Smooth muscle cell of the brain vasculature (primary cell): ENCODE measurements around the gene TTF2.
"Not testable (repeated sequence)": the region's sequence is repeated elsewhere in the genome, so short reads cannot be mapped to it uniquely, and the experiment has no call there.

Source experiments
- DNase-seq: peaks from one replicate; pipeline ENCODE4 v3.0.0-alpha.2; 2012; ENCODE audit warnings: low read depth, low spot score

TTF2 gene

DNA sequence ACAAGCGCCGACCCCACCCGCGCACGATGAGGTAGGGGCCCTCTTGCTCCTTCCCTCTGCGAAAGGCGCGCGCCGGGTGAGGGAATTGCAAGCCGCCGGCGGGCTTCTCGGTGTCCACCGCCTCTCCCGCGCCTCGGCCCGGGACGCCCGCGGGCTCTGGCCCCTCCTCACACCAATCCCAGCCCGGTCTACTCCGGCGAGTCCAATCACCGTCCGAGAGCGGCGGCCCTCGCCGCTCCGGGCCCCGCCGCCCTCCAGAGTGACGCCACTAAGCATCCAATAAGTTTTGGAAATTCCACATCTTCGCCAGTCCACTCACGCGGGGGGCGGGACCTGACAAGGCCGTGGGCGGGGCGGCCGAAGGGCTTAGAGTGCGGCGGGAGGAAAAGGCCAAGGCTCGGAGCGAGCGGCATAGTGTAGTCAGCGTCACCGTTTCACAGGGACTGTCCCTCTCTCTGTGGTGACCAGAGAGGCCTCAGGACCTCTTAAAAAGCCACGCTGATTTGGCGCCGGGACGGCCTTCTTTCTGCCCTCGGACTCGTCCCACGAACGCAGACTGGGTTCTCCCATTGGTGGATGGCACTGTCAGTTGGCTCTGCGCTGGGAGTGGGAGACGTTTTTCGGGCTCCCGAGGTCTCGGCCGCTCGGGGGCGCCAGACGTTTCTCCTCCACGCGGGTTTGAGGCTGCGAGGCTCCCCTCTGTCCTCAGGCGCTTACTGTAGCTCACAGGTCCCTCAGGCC is 61.6 kb downstream of the TTF2 start, which contains the start of gene TRIM45:
TRIM45 (minus strand) TSS at position 161 of the 741 bp plus-strand sequence. CDS start 548 bp downstream, outside the sequence.
- peak; percentile 93 for DNase-seq

DNA sequence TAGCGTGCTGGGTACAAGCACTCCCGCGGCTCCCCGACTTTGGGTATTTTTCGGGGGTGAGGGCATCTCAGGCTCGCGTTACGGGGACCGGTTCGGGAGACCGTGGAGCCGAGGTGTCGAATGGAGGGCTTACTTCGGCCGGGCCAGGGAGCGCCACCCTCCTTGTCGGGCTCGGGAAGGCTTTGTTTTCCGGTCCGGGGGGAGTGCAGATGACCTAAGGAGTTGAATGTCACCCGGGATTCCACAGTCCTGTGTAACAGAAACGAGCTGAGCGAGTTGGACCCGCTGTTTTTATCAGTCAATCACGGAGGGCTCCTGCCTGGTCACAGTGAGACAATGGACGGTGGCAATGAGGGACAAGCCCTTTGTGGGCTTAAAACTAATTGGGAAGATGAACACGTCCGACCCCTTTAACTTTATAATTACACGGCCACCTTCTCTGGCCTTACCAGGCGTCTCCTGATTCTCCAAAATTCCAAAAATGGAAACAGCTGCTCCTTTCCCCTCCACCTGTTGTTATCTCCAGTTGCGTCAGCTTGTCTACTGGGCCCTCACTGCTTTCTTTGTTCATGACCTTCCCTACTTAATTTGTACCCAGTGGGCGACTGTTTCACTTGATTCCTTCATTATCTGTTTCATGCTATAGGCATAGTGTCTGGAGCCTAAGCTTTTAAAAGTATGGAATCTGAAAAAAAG is 62.4 kb downstream of the TTF2 start:
- DNase-seq: no peak

DNA sequence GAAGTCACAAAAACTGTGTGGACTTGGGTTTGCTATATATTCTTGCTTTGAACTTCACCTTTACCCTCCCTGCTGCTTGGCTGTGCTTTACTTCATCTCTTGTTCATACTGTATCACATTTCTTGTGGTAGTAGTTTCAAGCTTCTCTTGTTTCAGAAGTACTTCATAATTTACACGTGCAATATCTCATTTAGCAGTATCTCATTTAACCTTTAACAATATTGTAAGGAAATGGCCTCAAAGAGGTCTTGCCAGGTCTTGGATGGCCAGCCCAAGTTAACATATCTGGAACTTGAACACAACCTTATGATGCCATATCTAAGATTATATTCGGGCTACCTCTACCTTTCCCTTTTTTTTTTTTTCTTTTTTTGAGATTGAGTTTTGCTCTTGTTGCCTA is 63.1 kb downstream of the TTF2 start:
- DNase-seq: no peak

DNA sequence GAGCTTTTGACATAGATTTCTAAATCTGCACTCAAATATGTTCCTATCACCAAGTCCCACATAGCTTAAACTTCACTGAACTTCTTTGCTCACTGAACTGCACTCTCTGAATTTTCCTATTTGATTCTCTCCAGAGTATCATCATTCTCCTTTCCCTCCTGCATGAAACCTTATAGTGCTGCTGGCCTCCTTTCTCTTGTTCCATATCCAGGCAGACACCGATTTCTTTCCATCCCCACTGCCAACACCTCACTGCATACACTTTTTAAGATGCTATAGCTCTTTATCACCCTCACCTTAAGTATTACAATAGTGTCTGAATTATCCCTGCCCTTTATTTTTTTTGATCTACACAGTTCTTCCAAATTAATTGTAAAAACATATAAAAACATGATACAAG is 64.5 kb downstream of the TTF2 start:
- no peak for DNase-seq

DNA sequence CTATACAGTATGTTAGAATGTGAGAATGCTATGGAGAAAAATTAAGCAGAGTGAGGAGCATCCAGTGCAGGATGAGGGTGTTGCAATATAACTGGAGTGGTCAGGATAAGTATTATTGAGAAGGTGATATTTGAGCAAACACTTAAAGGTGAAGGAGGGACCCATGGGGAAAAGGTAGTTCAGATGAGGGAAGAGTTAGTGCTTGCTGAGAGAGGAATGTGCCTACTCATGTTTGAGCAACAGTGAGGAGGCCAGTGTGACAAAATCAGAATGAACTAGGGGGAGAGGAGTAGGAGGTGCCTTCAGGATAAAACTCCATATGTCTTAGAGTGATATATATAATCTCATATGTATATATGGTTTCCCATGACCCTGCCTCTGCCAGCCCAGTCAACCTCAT is 67.7 kb downstream of the TTF2 start:
- no peak for DNase-seq

DNA sequence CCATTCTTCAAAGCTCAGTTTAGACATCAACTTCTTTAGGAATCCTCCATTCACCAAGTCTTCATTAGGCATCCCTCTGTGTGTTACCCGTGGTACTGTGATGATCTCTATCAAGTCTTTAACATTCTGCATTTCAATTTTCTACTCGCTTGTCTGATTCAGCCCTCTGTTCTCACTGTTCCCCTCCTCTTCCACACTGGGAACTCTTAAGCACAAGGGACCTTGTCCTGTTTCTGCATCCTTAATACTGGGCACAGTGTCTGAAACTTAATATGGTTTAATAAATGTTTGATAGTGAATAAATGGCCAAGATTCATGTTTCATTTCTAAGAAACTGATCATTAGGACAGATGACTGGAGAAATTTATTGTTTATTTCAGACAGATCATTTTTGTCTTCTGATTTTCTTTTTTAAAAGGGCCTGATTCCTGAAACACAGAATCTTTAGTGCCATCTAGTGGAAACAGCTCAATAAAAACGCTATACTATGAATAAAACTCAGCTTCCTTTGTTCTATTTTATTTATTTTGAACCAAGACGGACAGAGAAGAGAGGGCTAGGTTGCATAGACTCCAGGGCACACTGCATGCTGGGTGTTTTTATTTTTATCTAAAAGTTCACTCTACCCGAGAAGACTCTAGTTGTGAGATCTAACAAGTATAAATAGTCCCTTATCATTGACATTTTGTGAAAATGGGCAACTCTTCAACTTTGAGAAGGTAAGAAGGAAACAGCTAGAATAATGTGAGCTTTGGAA is 68.4 kb downstream of the TTF2 start:
- DNase-seq: no peak

DNA sequence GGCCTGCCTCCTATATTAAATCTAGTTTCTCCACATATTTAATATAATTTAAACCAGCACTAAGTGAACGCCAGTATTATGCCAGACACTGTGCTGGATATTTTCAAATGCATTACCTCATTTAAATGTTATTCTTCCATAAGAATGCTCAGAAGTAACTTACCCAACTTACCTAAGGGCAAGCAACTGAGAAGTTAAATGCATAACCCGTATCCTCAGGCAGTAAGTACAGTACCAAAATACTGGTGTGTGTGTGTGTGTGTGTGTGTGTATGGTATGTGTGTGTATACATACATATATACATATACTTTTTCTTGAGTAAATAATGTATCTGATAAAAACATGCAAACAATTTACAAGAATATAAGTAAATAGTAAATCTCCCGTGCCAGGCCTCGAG is 70.4 kb downstream of the TTF2 start:
- DNase-seq: no peak

DNA sequence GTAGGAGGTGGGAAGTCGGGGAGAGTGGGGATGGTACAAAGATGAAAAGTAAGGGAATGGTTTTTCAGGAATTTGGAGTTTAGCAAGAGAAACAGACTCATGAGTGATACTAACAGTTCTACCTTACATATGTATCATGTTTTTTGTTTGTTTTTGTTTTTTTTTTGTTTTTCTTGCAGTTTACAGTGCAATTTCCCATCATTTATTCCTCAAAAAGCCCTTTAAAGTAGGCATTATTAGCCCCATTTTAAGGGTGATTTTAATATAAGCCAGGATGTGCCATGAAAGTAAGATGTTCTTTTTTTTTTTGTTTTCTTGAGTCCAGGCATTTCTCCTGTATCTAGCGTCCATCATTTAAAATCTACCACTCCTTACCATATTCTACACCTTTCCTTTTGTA is 75.2 kb downstream of the TTF2 start:
- no peak for DNase-seq

DNA sequence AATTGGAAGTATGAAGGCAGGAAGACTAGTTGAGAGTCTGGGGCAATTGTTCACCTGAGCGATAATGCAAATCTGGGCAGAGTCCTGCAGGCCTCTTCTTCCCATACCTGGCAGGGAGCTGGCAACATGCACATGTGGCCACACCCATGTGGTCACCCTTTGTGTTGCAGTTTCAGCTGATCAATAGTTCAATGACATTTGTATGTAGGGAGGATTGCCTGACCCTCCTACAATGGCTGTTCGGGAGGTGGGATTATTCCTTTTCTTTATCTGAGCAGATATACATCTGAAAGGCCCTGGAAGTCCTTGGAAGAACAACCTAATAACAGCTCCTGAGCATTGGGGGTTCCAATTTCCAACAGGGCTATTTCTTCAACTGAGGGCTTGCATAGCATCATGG is 76.6 kb downstream of the TTF2 start:
- DNase-seq: no peak

DNA sequence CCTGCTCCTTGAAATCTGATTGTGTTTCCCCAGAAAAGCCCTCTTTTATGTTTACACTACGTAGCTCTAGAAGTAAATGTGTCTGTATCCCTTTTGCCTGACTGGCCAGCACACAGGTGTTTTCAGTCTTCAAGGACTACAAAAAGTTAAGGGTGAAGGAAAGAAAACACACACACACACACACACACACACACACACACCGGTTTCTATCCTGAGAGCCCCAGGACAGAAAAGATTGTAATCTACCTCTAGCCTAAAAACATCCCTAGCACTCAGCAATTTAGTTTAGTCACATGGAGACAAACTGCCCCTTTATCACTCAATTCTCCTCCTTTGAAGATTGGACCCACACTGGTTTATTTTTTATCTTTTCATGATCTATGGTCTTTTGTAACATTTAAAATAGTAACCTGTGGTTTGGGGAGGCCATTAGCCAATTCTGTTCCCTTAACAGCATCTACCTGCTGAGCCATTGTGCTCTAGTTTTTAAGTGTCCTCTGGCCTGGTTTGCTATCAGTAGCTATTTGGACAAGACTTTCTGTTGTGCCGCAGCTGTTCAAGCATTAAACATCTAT is 77.2 kb downstream of the TTF2 start:
- no peak for DNase-seq

DNA sequence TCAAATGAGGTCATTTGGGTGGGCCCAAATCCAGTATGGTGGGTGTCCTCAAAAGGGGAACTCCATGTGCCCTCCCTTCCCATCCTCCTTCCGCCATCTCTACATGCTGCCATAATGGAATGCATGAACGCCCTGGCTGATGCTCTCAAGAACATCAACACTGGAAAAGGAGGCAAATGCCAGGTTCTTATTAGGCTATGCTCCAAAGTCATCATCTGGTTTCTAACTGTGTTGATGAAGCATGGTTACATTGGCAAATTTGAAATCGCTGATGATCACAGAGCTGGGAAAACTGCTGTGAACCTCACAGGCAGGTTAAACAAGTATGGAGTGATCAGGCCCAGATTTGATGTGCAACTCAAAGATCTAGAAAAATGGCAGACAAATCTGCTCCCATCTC is 78.0 kb downstream of the TTF2 start:
- DNase-seq: no peak

DNA sequence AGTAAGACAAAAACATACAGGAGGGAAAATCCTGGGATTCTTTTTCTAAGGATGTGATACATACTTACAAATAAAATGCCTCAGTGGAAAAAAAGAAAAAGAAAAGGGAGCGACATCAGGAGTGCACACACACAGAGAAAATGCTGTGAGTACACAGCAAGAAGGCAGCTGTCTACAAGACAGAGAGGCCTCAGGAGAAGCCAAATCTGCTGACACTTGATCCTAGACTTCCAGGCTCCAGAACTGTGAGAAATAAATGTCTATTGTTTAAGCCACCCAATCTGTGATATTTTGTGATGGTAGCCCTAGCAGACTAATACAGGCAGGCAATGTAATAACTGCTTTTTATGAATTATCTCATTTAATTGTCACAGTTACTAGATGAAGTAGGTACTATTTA is 78.4 kb downstream of the TTF2 start:
- no peak for DNase-seq

DNA sequence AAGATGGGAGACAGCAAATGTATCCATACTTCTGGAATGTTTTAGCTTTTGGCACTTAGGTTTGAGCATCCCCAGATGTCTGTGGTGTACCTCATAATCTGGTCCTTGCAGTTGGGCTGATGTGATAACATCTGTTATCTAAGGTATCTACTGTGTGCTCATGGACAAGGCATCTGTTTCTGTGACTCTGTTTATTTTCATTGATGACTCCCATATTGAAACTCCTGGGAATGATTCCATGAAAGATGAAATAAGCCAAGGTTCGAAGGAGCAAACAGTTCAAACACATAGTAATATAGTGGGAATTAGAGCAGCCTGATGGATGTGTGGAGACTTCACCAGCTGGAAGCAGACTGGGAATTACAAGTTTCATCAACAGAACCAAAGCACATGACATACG is 82.1 kb downstream of the TTF2 start:
- no peak for DNase-seq

DNA sequence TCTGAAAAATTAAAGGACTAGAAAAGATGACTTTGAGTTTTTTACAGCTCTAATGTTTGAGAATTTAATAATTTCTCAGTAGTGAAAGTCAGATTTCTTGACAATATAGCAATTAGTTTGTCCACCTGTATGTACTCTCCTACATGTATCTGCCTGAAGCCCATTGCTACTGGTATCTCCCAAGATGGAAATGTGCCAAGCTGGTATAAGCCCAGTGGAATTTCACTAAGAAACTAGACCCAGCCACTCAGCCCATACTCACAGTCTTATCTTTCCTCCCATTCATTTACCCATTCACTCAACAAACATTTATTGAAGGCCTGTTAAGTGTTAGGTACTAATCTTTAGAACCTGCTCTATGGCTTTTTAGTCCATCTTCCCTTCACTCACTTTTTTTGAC is 83.0 kb downstream of the TTF2 start:
- DNase-seq: no peak

DNA sequence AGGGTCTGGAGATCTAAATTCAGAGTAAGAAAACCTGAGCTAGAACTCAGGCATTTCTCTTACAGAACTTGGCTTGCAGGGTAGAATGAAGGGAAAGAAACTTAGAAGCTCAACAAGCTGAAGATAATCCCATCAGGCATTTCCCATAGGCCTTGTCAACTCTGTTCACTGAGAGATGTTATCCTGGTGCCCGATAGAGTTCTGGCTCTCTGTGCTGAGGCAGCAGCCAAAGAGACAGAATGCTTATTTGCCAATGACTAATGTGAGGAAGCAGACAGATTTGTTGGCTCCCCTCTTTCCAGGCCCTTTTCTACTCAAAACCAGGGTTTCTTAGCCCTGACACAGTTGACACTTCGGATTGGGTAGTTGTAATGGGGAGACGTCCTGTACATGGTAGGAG is 83.7 kb downstream of the TTF2 start:
- DNase-seq: no peak

DNA sequence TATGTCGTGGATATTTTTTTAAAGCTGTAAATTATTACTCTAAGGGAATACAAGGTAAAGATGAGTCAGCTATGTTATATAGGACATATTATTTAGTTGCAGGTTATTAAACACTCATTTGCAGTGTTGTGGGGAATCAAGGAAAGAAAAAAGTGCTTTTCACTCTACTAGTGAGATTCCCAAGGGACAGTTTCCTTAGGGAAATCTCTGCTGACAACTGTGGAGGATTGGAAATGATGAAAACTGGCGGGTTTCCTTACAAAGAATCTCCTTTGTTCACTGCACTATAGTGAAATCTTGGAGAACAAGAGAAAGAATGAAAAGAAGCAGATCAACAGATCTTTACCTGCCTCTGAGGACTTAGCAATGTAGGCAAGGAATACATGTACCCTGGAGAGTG is 85.9 kb downstream of the TTF2 start:
- DNase-seq: no peak

DNA sequence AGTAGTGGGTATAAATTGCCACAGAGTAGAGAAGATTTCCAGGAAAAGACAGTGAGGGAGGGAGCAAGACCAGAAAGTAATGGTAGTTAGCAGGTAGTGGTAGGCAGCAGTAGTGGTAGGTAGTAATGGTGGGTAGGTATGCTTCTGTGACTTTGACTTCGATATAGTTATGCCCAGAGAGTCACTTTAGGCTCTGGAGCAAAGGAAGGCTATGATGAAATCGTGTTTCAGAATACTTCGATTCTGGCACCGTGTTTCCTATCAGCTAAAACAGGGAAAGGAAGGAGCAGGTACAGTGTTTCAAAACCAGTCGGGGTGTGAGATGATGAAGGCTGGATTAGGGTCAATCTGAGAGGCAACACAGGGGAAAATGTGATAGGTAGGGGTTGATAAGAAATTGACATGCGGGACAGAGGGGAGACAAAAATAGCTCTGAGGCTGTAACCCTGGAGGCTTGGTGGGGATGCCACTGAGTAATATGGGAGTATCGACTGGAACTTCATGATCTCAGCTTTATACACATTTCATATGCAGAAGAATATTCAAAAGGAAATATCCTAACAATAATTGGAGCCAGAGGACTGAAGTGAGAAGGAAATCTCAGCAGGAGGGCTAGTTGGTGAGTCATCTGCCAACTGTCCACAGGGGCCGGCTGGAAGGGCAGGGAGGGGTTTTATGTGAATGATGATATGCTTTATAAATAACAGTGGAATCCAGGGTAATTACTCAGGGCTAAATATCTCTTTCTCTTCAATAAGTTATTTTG is 86.6 kb downstream of the TTF2 start:
- DNase-seq: peak; percentile 67

DNA sequence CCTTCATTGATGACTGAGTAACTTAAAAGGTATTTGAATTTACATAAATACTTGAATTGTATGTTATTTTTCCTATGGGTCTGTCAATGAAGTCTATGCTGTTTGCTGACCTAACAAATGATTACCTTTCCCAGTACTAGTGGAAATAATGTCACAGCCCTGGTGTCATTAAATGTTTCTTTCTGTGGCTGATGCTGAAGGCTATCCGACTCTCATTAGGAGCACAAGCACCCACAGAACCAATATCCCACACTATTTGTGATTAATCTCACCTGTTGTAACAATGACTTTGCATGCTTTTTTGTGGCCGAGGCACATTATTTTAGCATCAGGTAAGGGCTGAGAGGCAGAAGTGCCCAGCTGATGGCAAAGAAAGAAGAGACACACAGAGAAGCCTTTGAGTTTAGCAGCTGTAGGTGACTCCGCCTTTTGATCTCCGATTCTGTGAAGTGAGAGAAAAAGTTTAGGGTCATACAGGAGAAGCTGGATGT is 87.3 kb downstream of the TTF2 start:
- no peak for DNase-seq

DNA sequence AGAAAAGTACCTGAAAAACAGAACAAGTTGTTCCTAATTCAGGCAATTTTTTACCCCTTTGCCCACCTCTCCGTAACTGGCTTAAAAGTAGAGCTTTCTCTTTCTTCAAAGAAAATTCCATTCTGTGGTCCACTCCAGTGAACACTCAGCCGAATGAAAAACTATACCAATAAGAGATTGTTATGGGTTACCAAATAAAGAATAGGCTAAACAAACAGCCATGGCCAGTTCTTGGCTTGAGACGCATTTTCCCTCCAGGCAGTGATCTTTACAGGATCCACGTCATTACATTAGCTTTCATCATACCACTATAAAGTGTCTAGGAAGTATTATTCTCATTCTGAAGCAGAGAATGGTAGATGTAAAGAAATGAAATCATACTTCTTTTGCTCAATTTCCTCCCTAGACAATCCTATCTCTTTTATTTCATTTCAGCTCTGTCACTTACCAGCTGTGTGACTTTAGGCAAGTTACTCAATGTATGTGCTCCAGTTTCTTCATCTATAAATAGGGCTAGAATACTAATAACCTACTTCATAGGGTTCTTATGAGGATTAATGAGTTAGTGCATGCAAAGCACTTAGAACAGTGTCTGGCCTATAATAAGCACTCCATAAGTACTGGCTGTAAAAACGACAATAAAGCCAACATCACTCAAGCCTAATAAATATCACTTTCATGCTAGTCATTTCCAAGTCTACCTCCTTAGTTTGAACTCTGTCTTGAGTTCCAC is 87.9 kb downstream of the TTF2 start:
- DNase-seq: no peak

DNA sequence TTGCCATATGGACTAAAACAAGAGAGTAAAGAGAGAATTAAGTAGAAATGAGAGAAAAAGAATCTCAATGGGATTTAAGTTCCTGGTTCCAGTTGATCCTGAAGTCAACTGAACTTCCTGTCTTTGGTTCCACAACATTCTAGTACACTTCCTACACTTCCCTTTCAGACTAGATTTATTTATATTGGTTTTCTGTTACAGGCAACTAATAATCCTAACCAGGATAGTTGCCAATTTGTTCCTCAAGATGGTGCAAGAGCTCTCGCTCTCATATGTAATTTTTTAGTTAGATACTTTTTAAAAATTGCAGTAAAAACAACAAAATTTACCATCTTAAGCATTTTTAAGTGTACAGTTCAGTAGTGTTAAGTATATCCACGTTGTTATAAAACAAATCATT is 90.2 kb downstream of the TTF2 start:
- DNase-seq: no peak

DNA sequence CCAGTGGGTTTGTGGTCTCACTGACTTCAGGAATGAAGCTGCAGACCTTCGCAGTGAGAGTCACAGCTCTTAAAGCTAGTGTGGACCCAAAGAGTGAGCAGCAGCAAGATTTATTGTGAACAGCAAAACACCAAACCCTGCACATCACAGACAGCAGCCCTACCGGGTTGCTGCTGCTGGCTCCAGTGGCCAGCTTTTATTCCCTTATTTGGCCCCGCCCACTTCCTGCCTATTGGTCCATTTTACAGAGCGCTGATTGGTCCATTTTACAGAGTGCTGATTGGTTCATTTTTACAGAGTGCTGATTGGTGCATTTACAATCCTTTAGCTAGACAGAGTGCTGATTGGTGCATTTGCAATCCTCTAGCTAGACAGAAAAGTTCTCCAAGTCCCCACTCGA is 91.2 kb downstream of the TTF2 start:
- DNase-seq: not testable (repeated sequence)
